Esophagus squamous epithelium (tissue), 5 donors: ENCODE measurements around the gene USH1C. TPM values are rescaled to one million over a fixed set of nuclear protein-coding genes. Genes with fewer than 3 reads are reported as not detected.

Experiments
- DNase-seq: peaks from one replicate; lab custom pipeline; 2025; lab: John Stamatoyannopoulos, UW
- H3K27ac ChIP-seq, 4 donors: fragments of 200-600 bp; sonication (generic); one replicate each; pipeline ENCODE4 v1.5.1; 2016 to 2019; ENCODE audit warnings: mild to moderate bottlenecking in 1 of 4
- H3K27me3 ChIP-seq, 4 donors: fragments of 200-600 bp; sonication (generic); 1 replicate in 3 of 4; 2 replicates in 1 of 4; pipeline versions ENCODE4 v1.5.1 to v1.6.0; 2017 to 2021; ENCODE audit warnings: antibody characterized with exemption in 1 of 4
- H3K36me3 ChIP-seq, 3 donors: fragments of 200-600 bp; sonication (generic); one replicate each; pipeline ENCODE4 v1.5.1; 2016 to 2019
- H3K4me1 ChIP-seq, 3 donors: fragments of 200-600 bp; sonication (generic); one replicate each; pipeline ENCODE4 v1.5.1; 2017 to 2019
- H3K4me3 ChIP-seq, 4 donors: fragments of 200-600 bp; sonication (generic); 1 replicate in 3 of 4; 2 replicates in 1 of 4; pipeline ENCODE4 v1.5.1; 2016 to 2019; ENCODE audit warnings: mild to moderate bottlenecking in 2 of 4, moderate library complexity in 1 of 4
- H3K9me3 ChIP-seq, 3 donors: fragments of 200-600 bp; sonication (generic); one replicate each; pipeline ENCODE4 v1.5.1; 2016 to 2019
- POLR2A ChIP-seq, 4 donors: fragments of 450-650 bp; IDR thresholded peaks; one replicate each; pipeline ENCODE4 v1.6.1; 2017; ENCODE audit warnings: antibody characterized with exemption in 4 of 4, mild to moderate bottlenecking in 4 of 4, moderate library complexity in 3 of 4
- WGBS, 2 donors: methylation state at CpG; one replicate each; pipeline ENCODE4 v1.1.5; 2018; 5-methylcytosine and 5-hydroxymethylcytosine counted together
- intact Hi-C: fragments of 100-400 bp; cut with DNase I; formaldehyde crosslinking; loops from one replicate; pipeline ENCODE4 v1.15.0; 2022
- total RNA-seq, 4 donors: library from RNA; depleted of rRNA; stranded (reverse); fragments of >200 nt; gene quantifications; one replicate each; pipeline ENCODE4 v1.1.0, GENCODE V29; 2016
- TF ChIP-seq, protein P1 (sequence below), 6 experiments: fragments of 450-650 bp in 4 of 6; fragments of 200-600 bp in 2 of 6; sonication (generic) in 2 of 6; IDR thresholded peaks; one replicate each; pipeline ENCODE4 v1.5.1; 2016 to 2019; ENCODE audit warnings: antibody characterized with exemption in 6 of 6, mild to moderate bottlenecking in 4 of 6, moderate library complexity in 4 of 6
- donor health status: DM: yes; HTN: yes; CAD: no.

The USH1C gene
- total RNA-seq, 4 donors from 2014 or later = not detected

DNA sequence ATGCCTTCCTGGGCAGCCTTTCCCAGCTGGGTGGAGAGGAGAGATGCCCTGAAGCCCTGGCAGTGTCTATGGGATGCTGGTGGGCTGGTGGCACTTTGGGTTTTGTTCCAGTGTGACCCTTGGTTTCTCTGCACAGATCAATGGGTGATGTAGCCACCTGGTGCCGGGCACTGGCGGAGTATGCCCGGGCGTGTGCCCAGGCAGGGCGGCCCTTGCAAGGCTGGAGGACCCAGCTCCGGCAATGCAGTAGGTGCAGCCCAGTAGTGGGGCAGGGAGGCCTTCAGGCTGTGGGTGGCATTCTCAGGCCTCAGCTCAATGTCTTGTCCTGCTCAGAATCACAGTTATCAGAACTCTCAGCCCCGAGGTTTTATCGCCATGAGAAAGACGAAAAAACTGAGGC, 14.7 kb upstream of the USH1C start:
- H3K36me3 ChIP-seq = no peaks in the 10 kb centered on the region
- WGBS, 2 donors = 60% methylated on average over 1 of the region's 9 CpGs; no CpG with 5 or more reads in 1 of the 2 donors
- no peaks in the 10 kb centered on the region for H3K4me1 ChIP-seq
- intact Hi-C loops = no loop called here
- no peak overlapping the region for H3K27ac ChIP-seq
- no peak for DNase-seq
- peaks cover 0 to 27% (median 0%) of the 10 kb centered on the region in 4 donors for H3K27me3 ChIP-seq
- no peak overlapping the region for H3K4me3 ChIP-seq
- TF ChIP-seq POLR2A (IDR thresholded peaks at IDR 0.05) = no peak
- TF ChIP-seq, protein P1, sequence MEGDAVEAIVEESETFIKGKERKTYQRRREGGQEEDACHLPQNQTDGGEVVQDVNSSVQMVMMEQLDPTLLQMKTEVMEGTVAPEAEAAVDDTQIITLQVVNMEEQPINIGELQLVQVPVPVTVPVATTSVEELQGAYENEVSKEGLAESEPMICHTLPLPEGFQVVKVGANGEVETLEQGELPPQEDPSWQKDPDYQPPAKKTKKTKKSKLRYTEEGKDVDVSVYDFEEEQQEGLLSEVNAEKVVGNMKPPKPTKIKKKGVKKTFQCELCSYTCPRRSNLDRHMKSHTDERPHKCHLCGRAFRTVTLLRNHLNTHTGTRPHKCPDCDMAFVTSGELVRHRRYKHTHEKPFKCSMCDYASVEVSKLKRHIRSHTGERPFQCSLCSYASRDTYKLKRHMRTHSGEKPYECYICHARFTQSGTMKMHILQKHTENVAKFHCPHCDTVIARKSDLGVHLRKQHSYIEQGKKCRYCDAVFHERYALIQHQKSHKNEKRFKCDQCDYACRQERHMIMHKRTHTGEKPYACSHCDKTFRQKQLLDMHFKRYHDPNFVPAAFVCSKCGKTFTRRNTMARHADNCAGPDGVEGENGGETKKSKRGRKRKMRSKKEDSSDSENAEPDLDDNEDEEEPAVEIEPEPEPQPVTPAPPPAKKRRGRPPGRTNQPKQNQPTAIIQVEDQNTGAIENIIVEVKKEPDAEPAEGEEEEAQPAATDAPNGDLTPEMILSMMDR (IDR thresholded peaks at IDR 0.05) = no peak
- H3K9me3 ChIP-seq = no peaks in the 10 kb centered on the region

DNA sequence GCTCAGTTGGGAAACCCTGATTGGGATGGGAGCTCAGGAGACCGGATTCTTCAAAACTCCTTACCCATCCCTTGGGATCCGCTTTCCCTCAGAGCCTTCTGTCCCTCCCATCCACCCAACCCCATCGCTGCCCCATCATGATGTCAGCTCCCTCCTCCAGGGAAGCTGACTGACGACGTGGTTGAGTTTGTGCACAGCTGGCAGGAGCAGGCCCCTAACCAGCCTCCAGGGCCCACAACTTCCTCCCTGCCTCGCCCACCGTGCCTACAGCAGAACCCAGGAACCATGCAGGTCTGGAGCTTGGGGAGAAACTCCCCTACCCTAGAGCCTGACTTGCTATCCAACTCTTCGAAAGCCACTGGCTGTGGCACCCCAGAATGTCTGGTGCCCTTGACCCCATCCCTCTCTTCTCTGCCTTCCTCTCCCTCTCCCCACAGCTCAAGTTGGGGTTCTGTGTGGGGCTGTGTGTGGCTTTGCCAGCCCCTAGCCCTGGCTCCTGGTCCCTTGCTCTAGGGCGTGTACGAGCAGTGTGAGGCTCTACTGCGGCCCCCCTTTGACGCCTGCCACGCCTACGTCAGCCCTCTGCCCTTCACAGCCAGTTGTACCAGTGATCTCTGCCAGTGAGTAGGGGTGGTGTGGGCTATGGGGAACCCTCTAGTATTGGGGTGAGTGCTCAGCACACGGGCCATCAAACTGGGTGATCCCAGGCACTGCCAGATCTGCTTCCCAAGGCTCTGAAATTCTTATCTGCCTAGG, 14.0 kb upstream of the USH1C start:
- peaks cover 0 to 27% (median 0%) of the 10 kb centered on the region in 4 donors for H3K27me3 ChIP-seq
- DNase-seq = no peak
- H3K4me3 ChIP-seq = no peak overlapping the region
- H3K4me1 ChIP-seq = no peaks in the 10 kb centered on the region
- intact Hi-C loops = no loop called here
- TF ChIP-seq, protein P1 (IDR thresholded peaks at IDR 0.05) = no peak
- no peak for TF ChIP-seq POLR2A (IDR thresholded peaks at IDR 0.05)
- H3K27ac ChIP-seq = no peak overlapping the region
- H3K36me3 ChIP-seq = no peaks in the 10 kb centered on the region
- H3K9me3 ChIP-seq = no peaks in the 10 kb centered on the region
- 79% methylated on average over 11 of the region's 15 CpGs for WGBS, 2 donors

DNA sequence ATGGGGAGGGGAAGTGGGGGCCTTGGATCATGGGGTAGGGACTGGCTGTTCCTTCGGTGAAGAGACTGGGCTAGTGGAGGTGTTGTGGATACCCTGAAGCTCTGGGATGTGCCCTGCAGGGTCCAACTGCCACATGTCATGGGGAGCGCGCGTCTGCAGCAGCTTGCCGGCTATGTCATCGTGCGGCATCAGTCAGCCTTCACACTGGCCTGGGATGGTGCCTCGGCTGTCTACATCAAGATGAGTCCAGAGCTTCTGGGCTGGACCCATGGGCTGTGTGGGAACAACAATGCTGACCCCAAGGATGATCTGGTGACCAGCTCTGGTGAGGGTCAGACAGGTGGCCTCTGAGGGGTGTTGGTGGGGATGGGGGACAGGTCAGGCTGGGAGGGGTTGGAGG, 12.8 kb upstream of the USH1C start:
- Histone ChIP-seq H3K27ac (no peak overlapping the region), H3K27me3 (peaks cover 0 to 37% (median 0%) of the 10 kb centered on the region in 4 donors), H3K4me1 (no peaks in the 10 kb centered on the region), H3K4me3 (no peak overlapping the region), H3K9me3 (no peaks in the 10 kb centered on the region), H3K36me3 (no peaks in the 10 kb centered on the region)
- DNase-seq = no peak
- intact Hi-C loops = no loop called here
- 78 to 94% methylated on average over 3 to 6 of the region's 8 CpGs for WGBS, 2 donors
- TF ChIP-seq, protein P1 (IDR thresholded peaks at IDR 0.05) = no peak
- no peak for TF ChIP-seq POLR2A (IDR thresholded peaks at IDR 0.05)

DNA sequence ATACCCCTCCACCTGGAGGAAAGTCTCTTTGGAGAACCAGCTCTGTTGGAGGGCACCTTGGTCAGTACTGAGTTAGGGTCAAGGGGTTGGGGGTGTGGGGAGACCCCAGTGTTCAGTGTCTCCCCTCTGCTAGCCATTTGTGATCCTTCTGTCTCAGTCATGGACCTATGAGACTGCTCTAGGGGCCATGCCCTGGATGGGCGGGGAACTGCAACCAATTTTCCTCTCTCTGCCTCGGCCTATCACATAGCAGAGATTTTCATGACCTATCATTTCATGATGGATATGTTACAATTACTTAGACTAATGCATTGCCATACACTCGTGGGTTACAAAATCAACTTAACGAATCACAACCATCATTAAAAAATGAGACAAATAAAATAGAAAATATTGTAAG, 10.3 kb upstream of the USH1C start:
- no peak for TF ChIP-seq POLR2A (IDR thresholded peaks at IDR 0.05)
- TF ChIP-seq, protein P1 (IDR thresholded peaks at IDR 0.05) = no peak
- H3K4me1 ChIP-seq = no peaks in the 10 kb centered on the region
- no peak for DNase-seq
- H3K9me3 ChIP-seq = no peaks in the 10 kb centered on the region
- H3K36me3 ChIP-seq = no peaks in the 10 kb centered on the region
- 79 to 81% methylated on average over 4 of the region's 4 CpGs for WGBS, 2 donors
- H3K27ac ChIP-seq = no peak overlapping the region
- intact Hi-C loops = no loop called here
- no peak overlapping the region for H3K4me3 ChIP-seq
- peaks cover 0 to 46% (median 0%) of the 10 kb centered on the region in 4 donors for H3K27me3 ChIP-seq

DNA sequence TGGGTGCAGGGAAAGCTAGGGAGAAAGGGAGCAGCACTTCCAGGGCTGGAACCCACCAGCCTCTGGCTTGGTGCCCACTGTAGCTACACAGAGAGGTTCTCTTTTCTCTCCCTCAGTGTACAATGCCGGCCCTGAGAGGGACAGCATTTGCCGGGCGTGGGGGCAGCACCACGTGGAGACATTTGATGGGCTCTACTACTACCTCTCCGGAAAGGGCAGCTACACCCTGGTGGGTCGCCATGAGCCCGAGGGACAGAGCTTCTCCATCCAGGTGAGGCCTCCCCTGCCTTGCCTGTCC, 9.0 kb upstream of the USH1C start:
- intact Hi-C loops = no loop called here
- Histone ChIP-seq H3K4me1 (no peaks in the 10 kb centered on the region), H3K9me3 (no peaks in the 10 kb centered on the region), H3K4me3 (no peak overlapping the region), H3K36me3 (no peaks in the 10 kb centered on the region), H3K27ac (no peak overlapping the region), H3K27me3 (peaks cover 0 to 45% (median 0%) of the 10 kb centered on the region in 4 donors)
- TF ChIP-seq, protein P1 (IDR thresholded peaks at IDR 0.05) = no peak
- no peak for TF ChIP-seq POLR2A (IDR thresholded peaks at IDR 0.05)
- DNase-seq = no peak
- WGBS, 2 donors = 67 to 100% methylated on average over 1 to 3 of the region's 7 CpGs
